ENCODE data around the gene NME7.

NME7 gene

DNA sequence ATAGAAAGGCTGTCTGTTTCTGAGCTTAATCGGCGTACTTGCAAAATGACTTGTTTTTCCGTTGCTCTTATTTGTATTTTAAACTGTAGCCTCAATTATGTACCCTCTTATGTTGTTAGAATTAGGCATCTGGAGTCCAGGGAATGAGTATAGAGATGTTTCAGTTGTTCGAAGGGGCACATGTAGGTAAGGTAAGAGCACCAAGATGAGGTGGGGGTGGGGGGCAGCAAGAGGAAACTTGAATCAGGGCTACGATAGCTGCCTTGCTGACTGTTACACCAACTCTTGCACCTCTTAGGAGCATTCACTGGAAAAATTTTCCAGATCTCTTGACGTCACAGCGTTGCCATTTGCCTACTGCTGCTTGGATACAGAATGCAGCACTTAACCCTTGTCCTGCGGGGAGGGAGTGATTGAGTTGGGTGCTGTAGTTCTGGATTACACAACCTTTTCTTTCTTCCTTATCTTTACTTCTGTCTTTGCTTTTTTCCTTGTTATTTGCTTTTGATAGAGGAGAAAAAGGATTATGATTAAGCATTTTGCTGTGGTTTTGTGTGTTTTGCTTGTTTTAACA, 257.9 kb downstream of the NME7 start:
- peak overlapping the region; percentile 85 for H3K4me3 ChIP-seq
- TF ChIP-seq, protein P1, sequence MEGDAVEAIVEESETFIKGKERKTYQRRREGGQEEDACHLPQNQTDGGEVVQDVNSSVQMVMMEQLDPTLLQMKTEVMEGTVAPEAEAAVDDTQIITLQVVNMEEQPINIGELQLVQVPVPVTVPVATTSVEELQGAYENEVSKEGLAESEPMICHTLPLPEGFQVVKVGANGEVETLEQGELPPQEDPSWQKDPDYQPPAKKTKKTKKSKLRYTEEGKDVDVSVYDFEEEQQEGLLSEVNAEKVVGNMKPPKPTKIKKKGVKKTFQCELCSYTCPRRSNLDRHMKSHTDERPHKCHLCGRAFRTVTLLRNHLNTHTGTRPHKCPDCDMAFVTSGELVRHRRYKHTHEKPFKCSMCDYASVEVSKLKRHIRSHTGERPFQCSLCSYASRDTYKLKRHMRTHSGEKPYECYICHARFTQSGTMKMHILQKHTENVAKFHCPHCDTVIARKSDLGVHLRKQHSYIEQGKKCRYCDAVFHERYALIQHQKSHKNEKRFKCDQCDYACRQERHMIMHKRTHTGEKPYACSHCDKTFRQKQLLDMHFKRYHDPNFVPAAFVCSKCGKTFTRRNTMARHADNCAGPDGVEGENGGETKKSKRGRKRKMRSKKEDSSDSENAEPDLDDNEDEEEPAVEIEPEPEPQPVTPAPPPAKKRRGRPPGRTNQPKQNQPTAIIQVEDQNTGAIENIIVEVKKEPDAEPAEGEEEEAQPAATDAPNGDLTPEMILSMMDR (IDR thresholded peaks at IDR 0.05) = no peak
- peak; percentile 74 for DNase-seq (ENCODE audit: low spot score)
- H3K27ac ChIP-seq = peak overlapping the region; percentile 80 to 81

DNA sequence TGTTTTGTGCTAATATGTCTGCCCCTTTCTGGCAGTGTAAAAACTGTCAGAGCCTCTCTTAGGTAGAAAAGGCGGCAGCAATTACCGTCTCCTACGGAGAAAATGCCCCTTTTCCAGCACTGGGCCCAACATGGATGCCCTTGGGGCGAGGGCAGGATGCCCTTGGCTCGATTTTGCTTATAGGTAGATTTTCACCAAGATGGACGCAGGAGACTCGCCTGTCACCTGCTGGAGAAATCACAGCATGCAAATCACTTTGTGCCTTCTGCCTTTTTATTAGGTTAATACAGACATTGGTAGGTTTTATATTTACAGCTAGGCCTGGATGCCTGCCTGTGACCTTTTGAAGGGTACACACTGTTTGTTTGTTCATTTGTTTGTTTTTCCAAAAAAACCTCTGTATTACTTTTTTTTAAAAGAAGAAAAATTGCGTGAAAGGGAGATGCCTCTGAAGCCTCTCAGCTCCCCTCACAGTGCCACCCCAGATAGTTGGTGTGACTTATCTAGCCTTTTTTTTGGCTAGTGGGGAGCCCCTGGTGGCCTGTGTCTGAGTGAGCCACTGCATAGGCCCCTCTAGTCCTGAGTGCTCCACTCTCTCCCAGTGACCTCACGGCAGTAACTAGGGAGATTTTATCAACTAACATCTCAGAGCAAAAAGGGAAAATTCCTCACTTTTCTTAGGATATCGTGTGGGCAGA, 258.6 kb downstream of the NME7 start:
- DNase-seq (ENCODE audit: low spot score) = no peak
- Histone ChIP-seq H3K4me3 (peak overlapping the region; percentile 85), H3K27ac (peak overlapping the region; percentile 80 to 81)
- TF ChIP-seq, protein P1 (IDR thresholded peaks at IDR 0.05) = no peak

DNA sequence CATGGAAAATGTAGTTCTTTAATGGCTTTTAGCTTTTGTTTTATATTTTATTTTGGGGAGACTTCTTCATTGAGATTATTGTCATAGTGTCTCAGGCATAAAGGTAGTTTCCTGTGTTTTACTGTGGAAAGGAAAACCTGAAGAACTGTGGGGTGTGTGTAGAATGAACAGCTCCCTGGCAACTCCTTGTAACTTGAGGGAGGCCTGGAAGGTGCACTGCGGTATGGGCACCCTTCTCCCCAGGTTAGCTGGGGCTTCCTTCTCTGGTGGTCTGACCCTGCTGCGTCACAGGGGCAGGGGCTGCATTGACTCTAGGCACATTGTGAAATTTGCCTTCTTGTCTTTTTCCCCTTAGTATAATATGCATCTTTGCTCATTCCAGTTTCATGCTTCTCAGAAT, 259.4 kb downstream of the NME7 start:
- DNase-seq (ENCODE audit: low spot score) = no peak
- Histone ChIP-seq H3K4me3 (peak overlapping the region; percentile 85), H3K27ac (peak overlapping the region; percentile 80 to 81)
- TF ChIP-seq, protein P1 (IDR thresholded peaks at IDR 0.05) = no peak

DNA sequence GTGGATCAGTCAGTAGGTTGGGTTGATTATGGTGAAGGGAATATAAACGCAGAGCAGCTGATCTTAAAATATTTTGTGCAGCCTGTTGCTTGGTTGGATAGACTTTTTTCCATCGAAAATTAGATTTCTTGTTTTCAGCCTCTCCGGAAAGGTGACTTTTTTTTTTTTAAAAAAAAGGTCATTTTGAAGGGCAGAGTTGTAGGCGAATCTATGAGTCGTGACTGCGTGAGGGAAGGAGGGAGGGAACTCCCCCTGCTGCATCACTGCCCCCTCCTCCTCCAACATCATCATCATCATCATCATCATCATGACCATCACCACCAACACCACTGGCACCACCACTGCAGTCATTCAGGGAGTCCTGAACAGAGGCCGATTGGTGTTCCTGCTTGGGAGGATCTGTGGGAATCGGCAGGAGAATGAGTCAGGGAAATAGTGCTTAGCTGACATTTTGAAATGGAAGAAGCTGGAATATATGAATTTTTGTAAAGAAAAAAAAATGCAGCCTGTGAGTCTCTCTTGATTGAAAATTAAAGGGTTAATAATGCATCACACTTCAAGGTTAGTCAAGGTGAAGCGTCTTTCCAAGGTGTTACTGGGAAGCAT, 259.9 kb downstream of the NME7 start:
- peak overlapping the region; percentile 85 for H3K4me3 ChIP-seq
- TF ChIP-seq, protein P1 (IDR thresholded peaks at IDR 0.05) = no peak
- DNase-seq (ENCODE audit: low spot score) = no peak
- H3K27ac ChIP-seq = peak overlapping the region; percentile 80 to 90

DNA sequence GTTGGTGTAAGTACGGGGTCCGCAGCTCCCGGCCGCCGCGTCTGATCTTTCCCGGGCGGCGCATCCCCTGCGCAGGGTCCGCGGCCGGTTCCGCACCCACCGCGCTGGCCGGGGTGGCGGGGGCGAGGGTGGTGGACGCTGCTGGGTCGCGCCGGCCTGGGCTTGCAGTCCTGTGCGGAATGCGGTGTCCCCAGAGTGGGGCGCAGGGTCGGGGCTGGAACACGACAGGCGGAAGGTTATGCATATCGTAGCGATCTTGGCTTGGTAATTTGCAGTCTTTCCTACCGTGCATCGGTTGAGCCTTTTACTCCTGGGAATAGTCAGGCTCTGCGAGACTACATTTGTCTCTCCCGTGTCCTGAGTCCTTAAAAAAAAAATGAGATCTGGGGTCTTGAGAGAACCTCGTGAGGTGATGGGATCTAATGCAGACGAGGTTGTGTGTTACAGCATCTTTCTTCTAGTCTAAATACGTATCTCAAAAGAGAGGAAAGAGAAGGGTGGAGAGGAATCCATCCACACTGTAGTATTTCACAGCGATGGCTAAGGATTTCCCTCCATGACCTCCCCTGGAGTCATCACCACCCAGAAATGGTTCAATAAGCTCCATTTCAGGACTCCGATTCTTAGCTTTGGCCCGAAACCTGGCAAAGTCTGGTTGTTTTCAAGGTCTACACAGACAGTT, 260.5 kb downstream of the NME7 start:
- TF ChIP-seq, protein P1 (IDR thresholded peaks at IDR 0.05) = no peak
- Histone ChIP-seq H3K27ac (peak overlapping the region; percentile 80 to 90), H3K4me3 (peak overlapping the region; percentile 85)
- peak; percentile 72 for DNase-seq (ENCODE audit: low spot score)

DNA sequence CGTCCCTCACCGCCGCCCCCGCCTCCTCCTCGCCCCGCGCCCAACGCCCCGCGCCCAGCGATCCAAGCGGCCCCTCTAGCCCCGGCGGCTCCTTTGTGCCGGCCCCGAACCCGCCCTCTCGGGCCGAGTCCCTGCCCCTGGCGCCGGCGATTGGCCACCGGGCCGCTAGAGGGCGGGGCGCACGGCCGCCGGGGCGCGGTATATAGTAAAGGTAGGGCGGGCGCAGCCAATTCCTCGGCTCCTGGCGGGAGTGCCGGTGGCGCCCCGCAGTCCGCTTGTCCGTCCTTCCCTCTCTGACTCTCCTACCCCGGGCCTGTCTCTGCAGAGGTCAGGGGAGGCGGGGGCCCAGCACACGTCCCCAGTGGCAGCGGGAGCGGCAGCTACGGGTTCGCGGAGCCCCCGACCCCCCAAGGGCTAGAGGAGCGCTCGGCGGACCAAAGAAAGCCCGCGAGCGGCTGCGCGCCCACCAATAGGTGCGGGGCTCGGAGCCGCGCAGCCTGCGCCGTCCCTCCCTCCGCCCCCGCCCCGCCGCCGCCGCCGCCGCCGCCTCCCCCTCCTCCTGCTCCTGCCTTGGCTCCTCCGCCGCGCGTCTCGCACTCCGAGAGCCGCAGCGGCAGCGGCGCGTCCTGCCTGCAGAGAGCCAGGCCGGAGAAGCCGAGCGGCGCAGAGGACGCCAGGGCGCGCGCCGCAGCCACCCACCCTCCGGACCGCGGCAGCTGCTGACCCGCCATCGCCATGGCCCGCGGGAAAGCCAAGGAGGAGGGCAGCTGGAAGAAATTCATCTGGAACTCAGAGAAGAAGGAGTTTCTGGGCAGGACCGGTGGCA, 261.3 kb downstream of the NME7 start, which contains the start of gene ATP1B1:
TSS of gene ATP1B1 (plus strand) at position 596 of the 826 bp plus-strand sequence. CDS start at position 736, 140 bp downstream.
- peak; percentile 86 for DNase-seq (ENCODE audit: low spot score)
- H3K27ac ChIP-seq = peak within 1 kb of the TSS; percentile 80 to 90
- peak within 1 kb of the TSS; percentile 85 for H3K4me3 ChIP-seq
- TF ChIP-seq, protein P1 (IDR thresholded peaks at IDR 0.05) = peak; percentile 63
